GM12874 (cell line): ENCODE data around the gene RAB27A.
A peak's percentile ranks its signal among the peaks of the same experiment; 100 is the strongest.

Source experiments
- CTCF ChIP-seq: IDR thresholded peaks from 2 replicates; pipeline ENCODE4 v1.5.1; 2011; ENCODE audit warnings: low read depth, mild to moderate bottlenecking, control low read depth, low read length, moderate library complexity; ENCODE audit not compliant: insufficient read depth

Gene RAB27A

DNA sequence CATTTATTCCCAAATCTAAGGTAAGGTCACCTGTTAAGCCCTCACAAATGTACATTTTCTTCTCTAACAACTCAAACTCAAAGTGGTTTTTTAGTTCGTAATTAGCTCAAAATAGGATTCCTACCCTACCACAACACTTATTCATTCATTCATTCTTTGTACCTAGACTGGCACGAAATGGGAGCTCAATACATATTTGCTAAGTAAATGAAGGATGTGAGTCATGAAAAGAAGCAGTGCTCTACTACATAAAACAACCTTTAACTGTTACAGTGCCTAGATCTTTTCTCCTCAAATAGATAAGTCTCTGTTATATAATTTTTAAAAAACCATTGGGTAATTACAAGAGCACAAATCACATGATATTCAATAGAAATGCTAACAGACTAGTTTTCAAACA is 105.9 kb downstream of the RAB27A start:
- TF ChIP-seq CTCF = no peak

- no peak for TF ChIP-seq CTCF
Measured at GRCh38 chr15:55179141-55179540, 110.5 kb downstream of the RAB27A start.

DNA sequence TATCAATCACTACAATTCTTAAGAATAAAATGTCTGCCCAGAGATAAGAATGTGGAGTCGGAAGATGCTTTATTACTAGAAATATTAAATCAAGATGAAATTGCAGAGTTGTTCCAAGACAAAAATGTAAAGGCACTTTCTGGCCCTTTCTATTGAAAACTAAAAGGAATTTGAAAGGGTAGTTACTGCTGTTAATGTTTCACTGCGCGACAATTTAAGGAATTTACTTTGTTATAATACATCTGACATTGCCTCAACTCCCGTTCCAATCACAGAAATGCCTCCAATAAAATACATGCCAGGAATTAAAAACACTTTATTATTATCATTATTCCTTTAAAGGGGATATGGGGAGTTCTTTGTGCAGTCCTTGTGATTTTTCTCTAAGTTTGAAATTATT is 119.3 kb downstream of the RAB27A start:
- no peak for TF ChIP-seq CTCF

GRCh38 chr15:55168350-55168974 is 121.2 kb downstream of the RAB27A start:
- peak; percentile 80 for TF ChIP-seq CTCF

- TF ChIP-seq CTCF = no peak
Measured at GRCh38 chr15:55164284-55164683, 125.3 kb downstream of the RAB27A start.
